ENCODE data around the gene DCLK1.

Gene DCLK1

GRCh38 chr13:35964863-35965180, 166.4 kb downstream of the DCLK1 start:
- POLR2A ChIA-PET, result no interaction called here
- CTCF ChIA-PET, result no interaction called here
- DNase-seq (ENCODE audit: extremely low spot score), result no peak
- TF ChIP-seq NFRKB (IDR thresholded peaks at IDR 0.05), result no peak
- TF ChIP-seq FOXA1 (IDR thresholded peaks at IDR 0.05), result no peak
- no peak for TF ChIP-seq TARDBP (IDR thresholded peaks at IDR 0.05)
- TF ChIP-seq FOXK2 (IDR thresholded peaks at IDR 0.05), result no peak
- no peak for TF ChIP-seq SP1 (IDR thresholded peaks at IDR 0.05)
- TF ChIP-seq ZNF384 (IDR thresholded peaks at IDR 0.05), result no peak
- TF ChIP-seq L3MBTL2 (conservative IDR thresholded peaks at IDR 0.05), result no peak
- TF ChIP-seq CTBP1 (IDR thresholded peaks at IDR 0.05; ENCODE audit: borderline replicate concordance), result no peak
- TF ChIP-seq LEF1 (IDR thresholded peaks at IDR 0.05; ENCODE audit: borderline replicate concordance), result no peak
- TF ChIP-seq ELF4 (IDR thresholded peaks at IDR 0.05), result no peak
- no peak for TF ChIP-seq FOXM1 (IDR thresholded peaks at IDR 0.05; ENCODE audit: borderline replicate concordance)
- TF ChIP-seq SUZ12 (IDR thresholded peaks at IDR 0.05), result no peak
- TF ChIP-seq HDGF (IDR thresholded peaks at IDR 0.05; ENCODE audit: borderline replicate concordance), result no peak
- TF ChIP-seq BHLHE40 (IDR thresholded peaks at IDR 0.05; ENCODE audit: borderline replicate concordance), result no peak
- no peak for TF ChIP-seq ARNT (IDR thresholded peaks at IDR 0.05)
- TF ChIP-seq PKNOX1 (IDR thresholded peaks at IDR 0.05), result no peak

GRCh38 chr13:35964011-35964862, 166.9 kb downstream of the DCLK1 start:
- TF ChIP-seq TARDBP (IDR thresholded peaks at IDR 0.05) (no peak), SP1 (IDR thresholded peaks at IDR 0.05) (no peak), ELF4 (IDR thresholded peaks at IDR 0.05) (no peak), LEF1 (IDR thresholded peaks at IDR 0.05; ENCODE audit: borderline replicate concordance) (no peak), HDGF (IDR thresholded peaks at IDR 0.05; ENCODE audit: borderline replicate concordance) (no peak), SUZ12 (IDR thresholded peaks at IDR 0.05) (no peak), L3MBTL2 (conservative IDR thresholded peaks at IDR 0.05) (no peak), FOXA1 (IDR thresholded peaks at IDR 0.05) (no peak), ZNF384 (IDR thresholded peaks at IDR 0.05) (no peak), ARNT (IDR thresholded peaks at IDR 0.05) (no peak), FOXK2 (IDR thresholded peaks at IDR 0.05) (no peak), PKNOX1 (IDR thresholded peaks at IDR 0.05) (no peak), FOXM1 (IDR thresholded peaks at IDR 0.05; ENCODE audit: borderline replicate concordance) (no peak), BHLHE40 (IDR thresholded peaks at IDR 0.05; ENCODE audit: borderline replicate concordance) (no peak)
- POLR2A ChIA-PET, result no interaction called here
- CTCF ChIA-PET, result no interaction called here
- no peak for DNase-seq (ENCODE audit: extremely low spot score)

GRCh38 chr13:35961461-35962220, 169.5 kb downstream of the DCLK1 start:
- POLR2A ChIA-PET, result no interaction called here
- CTCF ChIA-PET, result interaction anchor here (0.6 kb wide), 1 partner anchor 25 kb away, joined by 3 read pairs; no protein-coding TSS in a partner anchor
- DNase-seq (ENCODE audit: extremely low spot score), result no peak
- TF ChIP-seq NFRKB (IDR thresholded peaks at IDR 0.05) (no peak), LEF1 (IDR thresholded peaks at IDR 0.05; ENCODE audit: borderline replicate concordance) (no peak), ARNT (IDR thresholded peaks at IDR 0.05) (no peak), L3MBTL2 (conservative IDR thresholded peaks at IDR 0.05) (no peak), PKNOX1 (IDR thresholded peaks at IDR 0.05) (no peak), ELF4 (IDR thresholded peaks at IDR 0.05) (no peak), SP1 (IDR thresholded peaks at IDR 0.05) (no peak), FOXA1 (IDR thresholded peaks at IDR 0.05) (no peak), HDGF (IDR thresholded peaks at IDR 0.05; ENCODE audit: borderline replicate concordance) (no peak), FOXM1 (IDR thresholded peaks at IDR 0.05; ENCODE audit: borderline replicate concordance) (no peak), CTBP1 (IDR thresholded peaks at IDR 0.05; ENCODE audit: borderline replicate concordance) (no peak), FOXK2 (IDR thresholded peaks at IDR 0.05) (no peak), ZNF384 (IDR thresholded peaks at IDR 0.05) (no peak), SUZ12 (IDR thresholded peaks at IDR 0.05) (no peak)

GRCh38 chr13:35961002-35961401, 170.2 kb downstream of the DCLK1 start:
- CTCF ChIA-PET, result no interaction called here
- no peak for TF ChIP-seq FOXA1 (IDR thresholded peaks at IDR 0.05)
- TF ChIP-seq SUZ12 (IDR thresholded peaks at IDR 0.05), result no peak
- no peak for TF ChIP-seq CTBP1 (IDR thresholded peaks at IDR 0.05; ENCODE audit: borderline replicate concordance)
- TF ChIP-seq BHLHE40 (IDR thresholded peaks at IDR 0.05; ENCODE audit: borderline replicate concordance), result no peak
- DNase-seq (ENCODE audit: extremely low spot score), result no peak
- POLR2A ChIA-PET, result no interaction called here

- no peak for DNase-seq (ENCODE audit: extremely low spot score)
- TF ChIP-seq FOXA1 (IDR thresholded peaks at IDR 0.05) (no peak), BHLHE40 (IDR thresholded peaks at IDR 0.05; ENCODE audit: borderline replicate concordance) (no peak), PKNOX1 (IDR thresholded peaks at IDR 0.05) (no peak), TARDBP (IDR thresholded peaks at IDR 0.05) (no peak), LEF1 (IDR thresholded peaks at IDR 0.05; ENCODE audit: borderline replicate concordance) (no peak)
- ChIA-PET CTCF (no interaction called here), POLR2A (no interaction called here)
Observed at GRCh38 chr13:35957996-35958395, 173.2 kb downstream of the DCLK1 start.

Measured in HEK293T (cell line).